Cardiac muscle cell (in vitro differentiated cells and primary cell): ENCODE measurements around the gene EFCAB7. TPM values are rescaled to one million over a fixed set of nuclear protein-coding genes. Genes with fewer than 3 reads are reported as not detected.

Source experiments
- DNase-seq, 2 donors: peaks; one replicate each; pipeline versions ENCODE4 v3.0.0 to v3.0.0-alpha.2; 2010 to 2017; ENCODE audit warnings: low read depth in 1 of 2, low spot score in 1 of 2
- H3K27ac ChIP-seq: fragments of 200-600 bp; sonication (generic); 2 replicates; pipeline ENCODE4 v1.5.1; 2016
- H3K27me3 ChIP-seq: fragments of 200-600 bp; sonication (generic); 2 replicates; pipeline ENCODE4 v1.6.0; 2016; ENCODE audit warnings: control low read depth
- H3K36me3 ChIP-seq: fragments of 200-600 bp; sonication (generic); 2 replicates; pipeline ENCODE4 v1.5.1; 2016; ENCODE audit warnings: control low read depth
- H3K4me1 ChIP-seq: fragments of 200-600 bp; sonication (generic); 2 replicates; pipeline ENCODE4 v1.8.1; 2017; ENCODE audit warnings: low read depth, mild to moderate bottlenecking, mixed run types
- H3K4me3 ChIP-seq: fragments of 200-600 bp; sonication (generic); 2 replicates; pipeline ENCODE4 v1.5.1; 2016; ENCODE audit warnings: mild to moderate bottlenecking
- H3K9me3 ChIP-seq: fragments of 200-600 bp; sonication (generic); 2 replicates; pipeline ENCODE4 v1.5.1; 2017; ENCODE audit warnings: low read depth, mild to moderate bottlenecking, control low read depth
- polyA plus RNA-seq: library from polyadenylated mRNA; unstranded; fragments of >200 nt; fragmentation: Nextera tagmentation; extraction: Ambion mirVana; gene quantifications from 2 replicates; pipeline ENCODE4 v1.2.1, GENCODE V29; 2016
- total RNA-seq: library from RNA; depleted of rRNA; stranded (reverse); fragments of >200 nt; gene quantifications from 2 replicates; pipeline ENCODE4 v1.2.3, GENCODE V29; 2016
- TF ChIP-seq, protein P1 (sequence below): IDR thresholded peaks from 2 replicates; pipeline ENCODE4 v1.5.1; 2012; ENCODE audit warnings: low read depth, mild to moderate bottlenecking, low read length

The EFCAB7 gene
- total and polyA plus RNA-seq, 2 experiments from 2014 or later: 6.8 to 12.5 TPM

GRCh38 chr1:63593303-63593885 is 70.1 kb downstream of the EFCAB7 start, which contains the start of gene PGM1:
PGM1 (plus strand) TSS chr1:63593411; CDS start chr1:63593489, 78 bp downstream.
- H3K27me3 ChIP-seq: no peaks in the 10 kb centered on the region
- peak within 1 kb of the TSS; percentile 63 for H3K4me3 ChIP-seq

GRCh38 chr1:63593886-63594605 is 70.7 kb downstream of the EFCAB7 start:
- H3K27ac ChIP-seq: peak overlapping the region; percentile 87

More at GRCh38 chr1:63593303-63593885, 70.1 kb downstream of the EFCAB7 start, which contains the start of gene PGM1:
- DNase-seq: peak; percentile 85 to 89
- Histone ChIP-seq H3K27ac (peak within 1 kb of the TSS; percentile 87), H3K4me1 (peaks cover 19% of the 10 kb centered on the region), H3K9me3 (no peaks in the 10 kb centered on the region), H3K36me3 (peaks cover 6% of the 10 kb centered on the region)
- TF ChIP-seq, protein P1, sequence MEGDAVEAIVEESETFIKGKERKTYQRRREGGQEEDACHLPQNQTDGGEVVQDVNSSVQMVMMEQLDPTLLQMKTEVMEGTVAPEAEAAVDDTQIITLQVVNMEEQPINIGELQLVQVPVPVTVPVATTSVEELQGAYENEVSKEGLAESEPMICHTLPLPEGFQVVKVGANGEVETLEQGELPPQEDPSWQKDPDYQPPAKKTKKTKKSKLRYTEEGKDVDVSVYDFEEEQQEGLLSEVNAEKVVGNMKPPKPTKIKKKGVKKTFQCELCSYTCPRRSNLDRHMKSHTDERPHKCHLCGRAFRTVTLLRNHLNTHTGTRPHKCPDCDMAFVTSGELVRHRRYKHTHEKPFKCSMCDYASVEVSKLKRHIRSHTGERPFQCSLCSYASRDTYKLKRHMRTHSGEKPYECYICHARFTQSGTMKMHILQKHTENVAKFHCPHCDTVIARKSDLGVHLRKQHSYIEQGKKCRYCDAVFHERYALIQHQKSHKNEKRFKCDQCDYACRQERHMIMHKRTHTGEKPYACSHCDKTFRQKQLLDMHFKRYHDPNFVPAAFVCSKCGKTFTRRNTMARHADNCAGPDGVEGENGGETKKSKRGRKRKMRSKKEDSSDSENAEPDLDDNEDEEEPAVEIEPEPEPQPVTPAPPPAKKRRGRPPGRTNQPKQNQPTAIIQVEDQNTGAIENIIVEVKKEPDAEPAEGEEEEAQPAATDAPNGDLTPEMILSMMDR: no peak

GRCh38 chr1:63595435-63595834 is 72.1 kb downstream of the EFCAB7 start:
- H3K27ac ChIP-seq: no peak overlapping the region
- H3K36me3 ChIP-seq: peaks cover 6% of the 10 kb centered on the region
- H3K9me3 ChIP-seq: no peaks in the 10 kb centered on the region
- TF ChIP-seq, protein P1: no peak
- no peak overlapping the region for H3K4me3 ChIP-seq
- peaks cover 12% of the 10 kb centered on the region for H3K4me1 ChIP-seq
- no peaks in the 10 kb centered on the region for H3K27me3 ChIP-seq
- DNase-seq: no peak

More at GRCh38 chr1:63593886-63594605, 70.7 kb downstream of the EFCAB7 start:
- Histone ChIP-seq H3K27me3 (no peaks in the 10 kb centered on the region), H3K36me3 (peaks cover 6% of the 10 kb centered on the region), H3K4me1 (peaks cover 19% of the 10 kb centered on the region), H3K4me3 (peak overlapping the region; percentile 63), H3K9me3 (no peaks in the 10 kb centered on the region)
- TF ChIP-seq, protein P1: no peak
- DNase-seq: peak; percentile 70 to 81

DNA sequence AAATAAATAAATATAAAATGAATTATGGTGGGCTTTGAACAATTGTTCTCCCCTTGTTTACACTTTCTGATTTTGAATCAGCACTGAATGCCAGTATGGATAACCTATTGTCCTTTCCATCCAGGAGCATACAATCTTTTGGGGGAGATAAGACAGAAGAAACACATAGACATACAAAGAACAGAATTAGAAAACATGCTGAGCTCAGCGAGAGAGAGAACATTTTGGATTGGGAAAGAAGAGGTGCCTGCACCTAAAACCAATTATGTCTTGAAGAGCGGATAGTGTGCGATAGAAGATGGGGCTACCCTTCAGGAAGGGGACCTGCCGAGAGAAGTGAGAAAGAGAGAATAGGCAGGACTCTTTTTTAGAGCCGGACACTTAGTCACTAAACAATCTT is 76.5 kb downstream of the EFCAB7 start:
- Histone ChIP-seq H3K27me3 (no peaks in the 10 kb centered on the region), H3K36me3 (peaks cover 6% of the 10 kb centered on the region), H3K27ac (no peak overlapping the region), H3K4me1 (peaks cover 12% of the 10 kb centered on the region), H3K9me3 (no peaks in the 10 kb centered on the region), H3K4me3 (no peak overlapping the region)
- no peak for DNase-seq
- TF ChIP-seq, protein P1: no peak

- DNase-seq: no peak
- Histone ChIP-seq H3K27me3 (no peaks in the 10 kb centered on the region), H3K9me3 (no peaks in the 10 kb centered on the region), H3K4me1 (peaks cover 9% of the 10 kb centered on the region), H3K36me3 (peaks cover 4% of the 10 kb centered on the region), H3K27ac (no peak overlapping the region), H3K4me3 (no peak overlapping the region)
- TF ChIP-seq, protein P1: no peak
These were observed 76.9 kb downstream of the EFCAB7 start for GRCh38 chr1:63600248-63600647.
